Dedifferentiated amniotic fluid mesenchymal stem cell (primary cell): ENCODE results near the gene RPS6KA5.

Source experiments
- DNase-seq: peaks from one replicate; pipeline ENCODE4 v3.0.0-alpha.2; 2016; ENCODE audit errors: extremely low spot score

The RPS6KA5 gene

GRCh38 chr14:91029456-91030217, 30.8 kb downstream of the RPS6KA5 start:
- no peak for DNase-seq

GRCh38 chr14:91027561-91027960, 32.9 kb downstream of the RPS6KA5 start:
- DNase-seq, result no peak

- peak; percentile 76 for DNase-seq
Measured at GRCh38 chr14:91022622-91023028, 37.8 kb downstream of the RPS6KA5 start.

DNA sequence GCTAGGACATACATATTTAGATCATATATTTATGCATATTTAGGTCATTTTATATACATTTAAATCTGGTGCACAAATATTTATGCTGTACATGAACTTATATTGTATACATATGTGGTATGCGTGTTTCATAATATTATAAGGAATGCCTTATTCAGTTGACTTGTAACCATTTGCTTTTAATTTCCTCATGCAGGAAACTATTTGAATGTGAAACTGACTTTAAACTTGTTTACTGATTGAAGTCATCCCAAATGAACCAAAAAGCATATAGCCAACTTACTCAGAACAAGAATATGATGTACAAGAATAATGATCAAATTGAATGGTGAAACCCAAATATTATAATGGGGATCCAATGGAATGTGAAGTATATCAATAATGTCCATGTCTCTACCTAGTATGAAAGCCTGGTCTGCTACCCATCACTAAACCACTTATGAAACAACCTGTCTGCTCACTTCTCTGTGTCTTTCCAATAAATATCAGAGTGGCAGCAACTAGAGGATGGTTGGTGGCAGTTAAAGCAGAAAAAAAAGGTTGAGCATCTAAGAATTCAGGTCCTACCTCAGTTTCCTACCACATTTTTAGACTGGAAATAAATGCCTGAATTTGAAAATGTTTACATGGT, 38.3 kb downstream of the RPS6KA5 start:
- peak; percentile 34 for DNase-seq

GRCh38 chr14:91021115-91021514, 39.3 kb downstream of the RPS6KA5 start:
- no peak for DNase-seq

DNA sequence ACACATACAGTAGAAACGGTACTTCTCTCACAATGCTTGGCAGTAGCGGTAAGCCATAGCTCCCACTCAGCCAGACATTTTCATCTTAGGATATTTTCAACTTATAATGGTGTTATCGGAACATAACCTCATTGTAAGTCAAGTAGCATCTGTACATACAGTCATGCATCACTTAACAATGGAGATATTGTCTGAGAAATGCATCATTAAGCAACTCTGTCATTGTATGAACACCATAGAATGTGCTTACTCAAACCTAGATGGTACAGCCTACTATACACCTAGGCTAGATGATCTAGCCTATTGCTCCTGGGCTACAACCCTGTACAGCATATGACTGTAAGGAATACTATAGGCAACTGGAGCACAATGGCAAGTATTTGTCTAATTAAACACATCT, 40.8 kb downstream of the RPS6KA5 start:
- no peak for DNase-seq

GRCh38 chr14:91018481-91018880, 42.0 kb downstream of the RPS6KA5 start:
- DNase-seq, result no peak

DNA sequence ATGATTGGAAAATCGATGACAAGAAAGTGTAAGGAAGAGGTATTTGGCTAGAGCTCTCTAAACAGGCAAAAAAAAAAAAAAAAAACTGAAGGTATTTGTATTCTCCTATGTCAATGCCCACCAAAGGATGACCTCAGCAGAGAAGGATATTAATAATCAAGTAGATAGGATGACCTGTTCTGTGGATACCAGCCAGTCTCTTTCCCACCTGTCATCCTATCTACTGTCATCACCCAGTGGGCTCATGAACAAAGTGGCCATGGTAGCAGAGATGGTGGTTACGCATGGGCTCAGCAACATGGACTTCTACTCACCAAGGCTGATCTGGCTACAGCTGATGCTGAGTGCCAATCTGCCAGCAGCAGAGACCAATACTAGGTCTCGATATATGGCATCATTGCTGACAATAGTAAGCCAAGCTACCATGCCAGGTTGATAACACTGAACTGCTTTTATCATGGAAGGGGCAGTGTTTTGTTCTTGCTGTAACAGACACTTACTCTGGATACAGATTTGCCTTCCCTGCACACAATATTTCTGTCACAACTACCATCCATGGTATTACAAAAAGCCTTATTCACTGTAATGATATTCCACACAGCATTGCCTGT, 43.5 kb downstream of the RPS6KA5 start:
- no peak for DNase-seq

DNA sequence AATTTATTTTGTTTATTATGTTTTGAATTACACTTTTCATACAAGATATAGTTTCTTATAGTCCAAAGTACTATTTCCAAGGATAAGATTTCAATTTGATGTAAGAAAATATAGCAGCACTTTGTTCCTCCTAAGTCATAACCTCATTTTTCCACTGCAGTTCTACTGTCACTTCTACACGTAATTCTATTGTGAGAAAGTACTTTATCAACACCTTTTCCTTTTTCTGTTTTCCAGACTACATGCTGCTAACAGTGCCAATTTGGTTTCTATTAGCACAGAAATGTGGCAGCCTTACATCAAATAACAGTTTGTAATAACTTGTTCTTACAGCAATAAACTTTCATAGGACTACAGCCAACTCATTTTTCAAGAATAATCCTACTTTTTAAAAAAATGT, 45.0 kb downstream of the RPS6KA5 start:
- DNase-seq, result no peak

DNA sequence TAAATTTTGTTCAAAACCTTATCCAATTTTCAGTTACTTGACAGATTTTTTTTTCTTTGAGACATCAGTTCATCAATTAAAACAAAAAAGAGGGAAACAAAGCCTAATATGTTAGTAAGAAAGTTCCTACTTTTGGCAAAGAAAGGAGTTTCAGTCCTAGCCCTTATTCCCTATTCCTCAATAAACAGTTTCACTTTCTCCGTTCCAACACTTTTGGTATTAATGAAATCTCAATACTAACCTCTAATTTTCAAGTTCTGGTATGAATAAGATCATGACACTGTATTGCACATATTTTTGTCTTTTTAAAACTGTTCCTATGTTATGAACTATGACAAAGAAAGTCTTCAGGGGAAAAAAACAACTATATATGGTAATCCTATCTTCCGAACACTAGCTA, 48.4 kb downstream of the RPS6KA5 start:
- no peak for DNase-seq

GRCh38 chr14:91010153-91010533, 50.3 kb downstream of the RPS6KA5 start:
- DNase-seq, result no peak

DNA sequence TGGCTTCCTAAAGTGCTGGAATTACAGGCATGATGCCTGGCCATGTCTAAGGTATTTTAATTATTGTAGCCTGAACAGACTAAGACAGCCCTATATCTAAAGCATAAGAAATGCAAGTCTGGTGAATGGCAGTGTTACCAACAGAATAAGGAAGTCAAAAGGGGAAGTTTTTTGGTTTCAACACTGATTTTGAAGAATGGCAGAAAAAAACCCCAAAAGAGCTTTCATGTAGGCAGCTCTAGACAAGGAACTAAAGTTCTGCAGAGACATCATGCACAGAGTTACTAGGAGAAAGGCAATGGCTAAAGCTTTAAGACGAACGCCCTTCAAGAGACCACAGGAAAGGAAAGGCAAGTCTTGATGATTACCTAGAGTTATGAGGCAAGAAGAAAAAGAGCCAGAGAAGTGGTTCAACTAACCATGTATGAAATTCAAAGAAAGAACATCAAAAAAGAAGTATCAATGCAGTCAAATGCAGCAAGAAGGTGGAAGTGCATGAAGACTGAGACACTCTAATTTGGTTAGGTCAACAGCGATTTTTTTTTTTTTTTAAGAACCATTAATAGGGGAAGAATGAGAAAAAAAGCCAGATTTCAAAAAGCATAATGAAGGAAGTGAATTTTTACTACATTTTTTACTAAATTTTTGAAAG, 50.8 kb downstream of the RPS6KA5 start:
- DNase-seq, result no peak

GRCh38 chr14:91008759-91009409, 51.6 kb downstream of the RPS6KA5 start:
- DNase-seq, result no peak

- no peak for DNase-seq
Measured at GRCh38 chr14:91005716-91006115, 54.7 kb downstream of the RPS6KA5 start.

DNA sequence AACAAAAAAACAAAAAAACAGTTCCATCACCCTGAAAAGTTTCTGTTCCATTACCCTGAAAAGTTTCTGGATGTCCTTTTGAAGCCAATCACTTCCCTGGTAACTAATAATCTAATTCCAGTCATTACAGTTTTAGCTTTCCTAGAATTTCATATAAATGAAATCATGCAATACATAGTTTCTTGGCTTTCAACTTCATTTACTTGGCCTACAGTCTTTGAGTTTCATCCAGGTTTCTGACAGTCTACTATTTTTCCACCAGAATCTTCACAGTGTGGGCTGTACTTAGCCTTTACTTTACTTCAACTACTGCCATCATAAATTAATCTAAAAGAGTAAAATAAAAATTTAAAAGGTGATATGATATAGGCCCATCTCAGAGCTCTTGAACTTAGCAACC, 55.5 kb downstream of the RPS6KA5 start:
- DNase-seq, result peak; percentile 20

DNA sequence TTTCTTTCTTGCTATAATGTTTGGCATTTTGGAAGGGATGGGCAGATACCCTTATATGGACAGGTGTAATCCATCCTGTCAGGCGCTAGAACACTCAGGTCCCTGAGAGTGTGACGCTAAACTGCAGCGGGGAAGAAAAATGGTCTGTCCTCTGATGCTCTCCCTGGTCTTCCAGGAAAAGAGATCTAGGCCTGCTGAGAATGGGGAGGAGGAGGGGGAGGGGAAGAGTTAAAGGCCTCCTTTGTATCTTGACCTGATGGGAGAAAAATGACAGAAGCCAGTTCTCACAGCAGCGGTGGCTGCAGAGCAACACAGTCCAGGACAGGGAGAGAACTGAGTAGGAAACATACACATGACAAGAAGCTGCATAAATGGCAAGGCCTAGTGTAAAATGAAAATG, 61.1 kb downstream of the RPS6KA5 start:
- no peak for DNase-seq

DNA sequence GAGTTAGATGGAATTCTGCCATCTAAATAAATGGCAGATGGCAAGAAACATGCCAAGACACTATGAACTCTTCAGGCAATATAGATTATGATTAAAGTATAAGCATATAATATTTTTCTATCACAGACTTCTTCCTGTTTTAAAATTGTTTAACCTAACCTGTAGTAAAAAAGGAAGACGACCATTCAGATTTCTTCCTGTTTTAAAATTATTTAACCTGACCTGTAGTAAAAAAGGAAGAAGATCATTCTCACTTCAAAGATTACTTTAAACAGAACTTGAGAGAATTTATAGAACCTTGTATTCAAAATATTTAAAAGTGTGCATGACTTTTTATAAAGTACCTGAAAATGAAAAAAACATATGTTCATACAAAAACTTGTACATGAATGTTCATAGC, 63.5 kb downstream of the RPS6KA5 start:
- no peak for DNase-seq

GRCh38 chr14:90995785-90996184, 64.7 kb downstream of the RPS6KA5 start:
- DNase-seq, result no peak

DNA sequence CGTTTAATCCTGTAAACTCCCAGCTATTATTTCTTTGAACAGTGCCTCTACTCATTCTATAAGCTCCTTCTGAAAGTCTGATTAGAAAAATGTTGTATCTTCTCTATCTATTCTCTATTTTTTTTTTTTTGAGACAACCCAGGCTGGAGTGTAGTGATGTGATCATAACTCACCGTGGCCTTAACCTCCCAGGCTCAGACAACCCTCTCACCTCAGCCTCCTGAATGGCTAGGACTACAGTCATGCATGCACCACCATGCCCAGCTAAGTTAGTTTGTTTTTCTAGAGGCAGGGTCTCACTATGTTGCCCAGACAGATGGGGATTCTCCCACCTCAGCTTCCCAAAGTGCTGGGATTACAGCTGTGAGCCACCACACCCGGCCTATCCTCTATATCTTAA, 66.6 kb downstream of the RPS6KA5 start:
- DNase-seq, result no peak

- DNase-seq, result no peak
Measured at GRCh38 chr14:90991690-90992443, 68.6 kb downstream of the RPS6KA5 start.

- no peak for DNase-seq
Measured at GRCh38 chr14:90990141-90990540, 70.3 kb downstream of the RPS6KA5 start.
